ENCODE data around the gene RALGAPA2.

- TF ChIP-seq EZH2 (IDR thresholded peaks at IDR 0.05; ENCODE audit: borderline replicate concordance, low read length), result no peak
- TF ChIP-seq CTCF (IDR thresholded peaks at IDR 0.05; ENCODE audit: low read length), result no peak
These were observed 160.4 kb downstream of the RALGAPA2 start for GRCh38 chr20:20552076-20552475.

Data from OCI-LY1 (cell line).